ENCODE results near the gene TRMT10B. TPM values are rescaled to one million over a fixed set of nuclear protein-coding genes. Genes with fewer than 3 reads are reported as not detected.
"Not testable (repeated sequence)": the region's sequence is repeated elsewhere in the genome, so short reads cannot be mapped to it uniquely, and the experiment has no call there.

TRMT10B gene
- total RNA-seq, 2 experiments from 2014 or later, result 11.6 to 13.8 TPM

- Mint-ChIP-seq H3K27me3 (no peaks in the 10 kb centered on the region), H3K4me1 (peaks cover 10% of the 10 kb centered on the region), H3K36me3 (peaks cover 11% of the 10 kb centered on the region), H3K27ac (no peak overlapping the region), H3K9me3 (ENCODE audit: low read depth) (no peaks in the 10 kb centered on the region), H3K4me3 (no peak overlapping the region)
- no peak for ATAC-seq
- DNase-seq, result no peak
- CTCF ChIA-PET, result no interaction called here
These were observed 38.5 kb downstream of the TRMT10B start for GRCh38 chr9:37792122-37792521.

- H3K9me3 Mint-ChIP-seq (ENCODE audit: low read depth), result no peaks in the 10 kb centered on the region
- H3K36me3 Mint-ChIP-seq, result peaks cover 12% of the 10 kb centered on the region
- CTCF ChIA-PET, result no interaction called here
- H3K4me3 Mint-ChIP-seq, result no peak overlapping the region
- H3K27ac Mint-ChIP-seq, result no peak overlapping the region
- no peaks in the 10 kb centered on the region for H3K27me3 Mint-ChIP-seq
- no peak for ATAC-seq
- H3K4me1 Mint-ChIP-seq, result peaks cover 28% of the 10 kb centered on the region
- no peak for DNase-seq
These were observed 42.6 kb downstream of the TRMT10B start for GRCh38 chr9:37796232-37796631.

GRCh38 chr9:37798677-37799076 lies 45.1 kb downstream of the TRMT10B start:
- Mint-ChIP-seq H3K4me3 (peak overlapping the region; percentile 96), H3K27me3 (no peaks in the 10 kb centered on the region), H3K36me3 (peaks cover 13% of the 10 kb centered on the region), H3K9me3 (ENCODE audit: low read depth) (no peaks in the 10 kb centered on the region), H3K4me1 (peaks cover 39% of the 10 kb centered on the region), H3K27ac (peak overlapping the region; percentile 82)
- CTCF ChIA-PET, result interaction anchor here (3.4 kb wide), 1 partner anchor 13 kb away, joined by 19 read pairs; the partner anchor contains the start of gene EXOSC3
- ATAC-seq (no peak), DNase-seq (no peak)

- peak within 1 kb of the TSS; percentile 82 for H3K27ac Mint-ChIP-seq
- peak within 1 kb of the TSS; percentile 96 for H3K4me3 Mint-ChIP-seq
- CTCF ChIA-PET, result interaction anchor here (1.5 kb wide), 1 partner anchor 16 kb away, joined by 5 read pairs; the partner anchor contains the start of gene EXOSC3
- H3K36me3 Mint-ChIP-seq, result peaks cover 13% of the 10 kb centered on the region
- peak; percentile 89 for DNase-seq
- ATAC-seq, result peak; percentile 83
- H3K4me1 Mint-ChIP-seq, result peaks cover 41% of the 10 kb centered on the region
- no peaks in the 10 kb centered on the region for H3K9me3 Mint-ChIP-seq (ENCODE audit: low read depth)
- H3K27me3 Mint-ChIP-seq, result no peaks in the 10 kb centered on the region
These were observed 47.2 kb downstream of the TRMT10B start, which contains the start of gene DCAF10 for GRCh38 chr9:37800631-37801286. Gene DCAF10, plus strand, starts transcription at chr9:37800797. Its CDS starts 70 bp downstream, at chr9:37800867.

- H3K27me3 Mint-ChIP-seq, result no peaks in the 10 kb centered on the region
- DNase-seq (peak; percentile 52), ATAC-seq (peak; percentile 52)
- H3K36me3 Mint-ChIP-seq, result peaks cover 11% of the 10 kb centered on the region
- peaks cover 39% of the 10 kb centered on the region for H3K4me1 Mint-ChIP-seq
- H3K4me3 Mint-ChIP-seq, result peak overlapping the region; percentile 96
- CTCF ChIA-PET, result interaction anchor here (1.5 kb wide), 1 partner anchor 16 kb away, joined by 5 read pairs; the partner anchor contains the start of gene EXOSC3
- H3K9me3 Mint-ChIP-seq (ENCODE audit: low read depth), result no peaks in the 10 kb centered on the region
- H3K27ac Mint-ChIP-seq, result peak overlapping the region; percentile 76
These were observed 47.8 kb downstream of the TRMT10B start for GRCh38 chr9:37801287-37801850.

- no peak for ATAC-seq
- H3K9me3 Mint-ChIP-seq (ENCODE audit: low read depth), result no peaks in the 10 kb centered on the region
- peak overlapping the region; percentile 76 for H3K27ac Mint-ChIP-seq
- peaks cover 11% of the 10 kb centered on the region for H3K36me3 Mint-ChIP-seq
- DNase-seq, result no peak
- H3K27me3 Mint-ChIP-seq, result no peaks in the 10 kb centered on the region
- CTCF ChIA-PET, result interaction anchor here (1.5 kb wide), 1 partner anchor 17 kb away, joined by 5 read pairs; the partner anchor contains the start of gene EXOSC3
- H3K4me3 Mint-ChIP-seq, result peak overlapping the region; percentile 96
- peaks cover 41% of the 10 kb centered on the region for H3K4me1 Mint-ChIP-seq
These were observed 48.5 kb downstream of the TRMT10B start for GRCh38 chr9:37801959-37802711.

GRCh38 chr9:37806271-37806670 lies 52.7 kb downstream of the TRMT10B start:
- Mint-ChIP-seq H3K36me3 (peaks cover 6% of the 10 kb centered on the region), H3K27ac (no peak overlapping the region), H3K9me3 (ENCODE audit: low read depth) (no peaks in the 10 kb centered on the region), H3K27me3 (no peaks in the 10 kb centered on the region), H3K4me1 (peaks cover 26% of the 10 kb centered on the region), H3K4me3 (no peak overlapping the region)
- CTCF ChIA-PET, result interaction anchor here (1.0 kb wide), 1 partner anchor 51 kb away, joined by 3 read pairs; no protein-coding TSS in a partner anchor
- ATAC-seq, result no peak
- DNase-seq, result no peak

- H3K4me3 Mint-ChIP-seq; ATAC-seq; H3K27ac Mint-ChIP-seq; H3K9me3 Mint-ChIP-seq (ENCODE audit: low read depth); DNase-seq; H3K36me3 Mint-ChIP-seq; H3K27me3 Mint-ChIP-seq; CTCF ChIA-PET: not testable (repeated sequence)
- peaks cover 13% of the 10 kb centered on the region for H3K4me1 Mint-ChIP-seq
These were observed 56.1 kb downstream of the TRMT10B start for GRCh38 chr9:37809676-37810075.

- H3K27ac Mint-ChIP-seq, result no peak overlapping the region
These were observed 58.4 kb downstream of the TRMT10B start for GRCh38 chr9:37811906-37812476.

GRCh38 chr9:37812773-37813379 lies 59.3 kb downstream of the TRMT10B start:
- CTCF ChIA-PET, result no interaction called here
- H3K4me1 Mint-ChIP-seq, result peaks cover 8% of the 10 kb centered on the region
- H3K27ac Mint-ChIP-seq, result no peak overlapping the region
- no peaks in the 10 kb centered on the region for H3K27me3 Mint-ChIP-seq
- ATAC-seq (no peak), DNase-seq (no peak)
- H3K9me3 Mint-ChIP-seq (ENCODE audit: low read depth), result no peaks in the 10 kb centered on the region
- H3K4me3 Mint-ChIP-seq, result no peak overlapping the region
- peaks cover 8% of the 10 kb centered on the region for H3K36me3 Mint-ChIP-seq

More at GRCh38 chr9:37811906-37812476, 58.4 kb downstream of the TRMT10B start:
- Mint-ChIP-seq H3K27me3 (no peaks in the 10 kb centered on the region), H3K36me3 (peaks cover 9% of the 10 kb centered on the region), H3K4me1 (peaks cover 10% of the 10 kb centered on the region), H3K4me3 (no peak overlapping the region), H3K9me3 (ENCODE audit: low read depth) (no peaks in the 10 kb centered on the region)
- DNase-seq (no peak), ATAC-seq (no peak)
- CTCF ChIA-PET, result interaction anchor here (1.0 kb wide), 1 partner anchor 8 kb away, joined by 3 read pairs; no protein-coding TSS in a partner anchor

GRCh38 chr9:37818849-37819248 lies 65.2 kb downstream of the TRMT10B start:
- no peak for DNase-seq
- Mint-ChIP-seq H3K27me3 (no peaks in the 10 kb centered on the region), H3K27ac (no peak overlapping the region), H3K4me1 (peaks cover 3% of the 10 kb centered on the region), H3K9me3 (ENCODE audit: low read depth) (no peaks in the 10 kb centered on the region), H3K4me3 (no peak overlapping the region), H3K36me3 (peaks cover 30% of the 10 kb centered on the region)
- no peak for ATAC-seq
- CTCF ChIA-PET, result interaction anchor here (1.6 kb wide), 1 partner anchor 35 kb away, joined by 3 read pairs; no protein-coding TSS in a partner anchor

GRCh38 chr9:37820142-37820541 lies 66.5 kb downstream of the TRMT10B start:
- no peak overlapping the region for H3K4me3 Mint-ChIP-seq
- H3K9me3 Mint-ChIP-seq (ENCODE audit: low read depth), result no peaks in the 10 kb centered on the region
- H3K27me3 Mint-ChIP-seq, result no peaks in the 10 kb centered on the region
- peaks cover 3% of the 10 kb centered on the region for H3K4me1 Mint-ChIP-seq
- peaks cover 38% of the 10 kb centered on the region for H3K36me3 Mint-ChIP-seq
- CTCF ChIA-PET, result interaction anchor here (1.0 to 1.6 kb wide), 3 partner anchors 9 to 36 kb away, joined by 3 to 4 read pairs (median 3); no protein-coding TSS in a partner anchor
- no peak overlapping the region for H3K27ac Mint-ChIP-seq
- DNase-seq (no peak), ATAC-seq (no peak)

GRCh38 chr9:37825174-37825573 lies 71.6 kb downstream of the TRMT10B start:
- H3K4me1 Mint-ChIP-seq; CTCF ChIA-PET; DNase-seq; H3K27me3 Mint-ChIP-seq; H3K4me3 Mint-ChIP-seq; H3K9me3 Mint-ChIP-seq (ENCODE audit: low read depth); ATAC-seq; H3K27ac Mint-ChIP-seq: not testable (repeated sequence)
- H3K36me3 Mint-ChIP-seq, result peaks cover 52% of the 10 kb centered on the region

All from activated CD8-positive, alpha-beta memory T cell treated with anti-CD3 and anti-CD28 coated beads, Interleukin-2, amount 10 ng/mL, durations not matched to agents 7 days and 5 days (primary cell).